ENCODE measurements around the gene SPN. TPM values are rescaled to one million over a fixed set of nuclear protein-coding genes. Genes with fewer than 3 reads are reported as not detected.
A peak's percentile ranks its signal among the peaks of the same experiment; 100 is the strongest.
"Not testable (repeated sequence)": the region's sequence is repeated elsewhere in the genome, so short reads cannot be mapped to it uniquely, and the experiment has no call there.

The SPN gene
- total RNA-seq, 1 donor from 2014 or later: 1.5 TPM

GRCh38 chr16:29708917-29709600 lies 46.0 kb downstream of the SPN start:
- Mint-ChIP-seq H3K27ac (ENCODE audit: unreplicated experiment) (peak overlapping the region; percentile 96), H3K4me3 (ENCODE audit: unreplicated experiment) (peak overlapping the region; percentile 87)
- DNase-seq (ENCODE audit: low spot score): no peak

DNA sequence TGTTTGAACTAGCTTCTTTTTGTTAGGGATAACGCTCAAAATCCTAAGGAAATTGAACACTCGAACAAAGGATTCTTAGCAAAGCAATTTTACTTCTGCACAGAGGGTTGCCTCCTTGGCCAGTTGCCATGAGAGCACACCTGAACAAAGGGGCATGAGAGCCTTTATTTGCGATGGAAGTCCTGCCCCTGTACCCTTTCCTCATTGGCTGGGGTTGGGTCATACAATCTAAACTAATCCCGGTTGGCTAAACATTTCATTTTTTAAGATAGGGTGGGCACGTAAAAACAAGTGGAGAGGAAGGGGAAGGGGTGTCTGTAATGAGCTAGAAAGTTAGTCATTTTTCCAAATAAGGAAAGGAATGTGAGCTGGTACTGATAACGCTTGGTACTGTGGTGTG lies 46.6 kb downstream of the SPN start:
- Mint-ChIP-seq H3K4me1 (ENCODE audit: unreplicated experiment) (peaks cover 15% of the 10 kb centered on the region), H3K27ac (ENCODE audit: unreplicated experiment) (peak overlapping the region; percentile 96), H3K4me3 (ENCODE audit: unreplicated experiment) (peak overlapping the region; percentile 87)
- H3K36me3 Mint-ChIP-seq (ENCODE audit: low read depth, unreplicated experiment); H3K9me3 Mint-ChIP-seq (ENCODE audit: unreplicated experiment); H3K27me3 Mint-ChIP-seq (ENCODE audit: unreplicated experiment); DNase-seq (ENCODE audit: low spot score): not testable (repeated sequence)

More at GRCh38 chr16:29708917-29709600, 46.0 kb downstream of the SPN start:
- TF ChIP-seq CTCF (IDR thresholded peaks at IDR 0.05; ENCODE audit: unreplicated experiment): no peak
- no peaks in the 10 kb centered on the region for H3K9me3 Mint-ChIP-seq (ENCODE audit: unreplicated experiment)
- peaks cover 15% of the 10 kb centered on the region for H3K4me1 Mint-ChIP-seq (ENCODE audit: unreplicated experiment)
- H3K27me3 Mint-ChIP-seq (ENCODE audit: unreplicated experiment): peaks cover 8% of the 10 kb centered on the region
- H3K36me3 Mint-ChIP-seq (ENCODE audit: low read depth, unreplicated experiment): no peaks in the 10 kb centered on the region

- H3K27ac Mint-ChIP-seq (ENCODE audit: unreplicated experiment): peak overlapping the region; percentile 96
- peaks cover 8% of the 10 kb centered on the region for H3K27me3 Mint-ChIP-seq (ENCODE audit: unreplicated experiment)
- peaks cover 15% of the 10 kb centered on the region for H3K4me1 Mint-ChIP-seq (ENCODE audit: unreplicated experiment)
- H3K36me3 Mint-ChIP-seq (ENCODE audit: low read depth, unreplicated experiment): no peaks in the 10 kb centered on the region
- no peaks in the 10 kb centered on the region for H3K9me3 Mint-ChIP-seq (ENCODE audit: unreplicated experiment)
- peak overlapping the region; percentile 87 for H3K4me3 Mint-ChIP-seq (ENCODE audit: unreplicated experiment)
- peak; percentile 67 for TF ChIP-seq CTCF (IDR thresholded peaks at IDR 0.05; ENCODE audit: unreplicated experiment)
- DNase-seq (ENCODE audit: low spot score): peak; percentile 46
Measured at GRCh38 chr16:29710227-29711219, 47.5 kb downstream of the SPN start.

DNA sequence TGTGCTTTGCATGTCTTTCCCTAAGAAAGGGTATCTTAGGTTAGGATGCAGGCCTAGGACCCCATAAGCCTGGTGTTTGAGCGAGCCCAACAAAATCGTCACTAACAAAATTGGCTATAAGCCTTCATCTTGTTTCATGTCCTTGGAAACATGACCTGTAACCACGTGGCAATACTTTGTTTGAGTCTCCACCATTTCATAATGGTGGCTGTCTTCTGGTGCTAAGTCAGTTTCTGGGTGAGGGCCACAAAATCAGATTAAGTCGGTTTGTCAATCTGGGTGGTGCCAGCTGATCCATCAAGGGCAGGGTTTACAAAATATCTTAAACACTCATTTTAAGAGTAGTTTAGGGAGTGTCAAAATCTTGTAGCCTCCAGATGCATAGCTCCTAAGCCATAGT lies 49.8 kb downstream of the SPN start:
- no peak for DNase-seq (ENCODE audit: low spot score)

More for the DNA sequence above, 49.8 kb downstream of the SPN start:
- no peaks in the 10 kb centered on the region for H3K9me3 Mint-ChIP-seq (ENCODE audit: unreplicated experiment)
- TF ChIP-seq CTCF (IDR thresholded peaks at IDR 0.05; ENCODE audit: unreplicated experiment): no peak
- H3K4me3 Mint-ChIP-seq (ENCODE audit: unreplicated experiment): no peak overlapping the region
- H3K27me3 Mint-ChIP-seq (ENCODE audit: unreplicated experiment): peaks cover 8% of the 10 kb centered on the region
- no peaks in the 10 kb centered on the region for H3K36me3 Mint-ChIP-seq (ENCODE audit: low read depth, unreplicated experiment)
- peaks cover 15% of the 10 kb centered on the region for H3K4me1 Mint-ChIP-seq (ENCODE audit: unreplicated experiment)
- no peak overlapping the region for H3K27ac Mint-ChIP-seq (ENCODE audit: unreplicated experiment)

Data from endothelial cell (in vitro differentiated cells).